ENCODE data around the gene RGS8.

Gene RGS8

DNA sequence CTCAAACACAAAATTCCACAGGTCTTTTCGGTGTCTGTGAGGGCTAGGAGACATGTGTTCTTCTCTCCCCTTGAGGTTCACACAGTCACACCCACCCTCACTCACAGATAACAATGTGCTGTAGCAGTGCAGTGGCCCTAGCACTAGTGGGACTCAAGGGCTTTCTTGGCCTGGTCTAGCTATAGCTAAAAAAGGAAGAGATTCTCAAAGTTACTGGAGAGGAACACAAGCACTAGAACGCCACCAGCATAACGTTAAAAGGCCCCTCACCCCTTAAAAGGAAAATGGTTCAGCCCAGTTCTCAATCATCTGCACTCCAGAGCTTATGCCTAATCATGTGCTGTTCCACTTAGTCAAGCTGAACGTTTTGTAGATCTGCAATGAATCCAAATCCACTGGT, 39.5 kb downstream of the RGS8 start:
- no peaks in the 10 kb centered on the region for H3K36me3 ChIP-seq (ENCODE audit: control insufficient read depth in 1 of 2, insufficient read depth in 2 of 2, low read length in 2 of 2)
- no peaks in the 10 kb centered on the region for H3K27me3 ChIP-seq (ENCODE audit: control insufficient read depth in 1 of 2, insufficient read depth in 2 of 2, low read length in 2 of 2)
- H3K9ac ChIP-seq (ENCODE audit: low read depth in 1 of 2, low read length in 2 of 2), result no peak overlapping the region
- H3K9me3 ChIP-seq (ENCODE audit: control insufficient read depth in 1 of 2, low read length in 2 of 2), result no peaks in the 10 kb centered on the region
- no peaks in the 10 kb centered on the region for H3K4me1 ChIP-seq (ENCODE audit: control insufficient read depth in 1 of 2, insufficient read depth in 2 of 2, low read length in 2 of 2)
- H3K27ac ChIP-seq (ENCODE audit: low read depth, low read length), result no peak overlapping the region
- no peak overlapping the region for H3K4me3 ChIP-seq (ENCODE audit: low read depth in 1 of 2, low read length in 2 of 2)

DNA sequence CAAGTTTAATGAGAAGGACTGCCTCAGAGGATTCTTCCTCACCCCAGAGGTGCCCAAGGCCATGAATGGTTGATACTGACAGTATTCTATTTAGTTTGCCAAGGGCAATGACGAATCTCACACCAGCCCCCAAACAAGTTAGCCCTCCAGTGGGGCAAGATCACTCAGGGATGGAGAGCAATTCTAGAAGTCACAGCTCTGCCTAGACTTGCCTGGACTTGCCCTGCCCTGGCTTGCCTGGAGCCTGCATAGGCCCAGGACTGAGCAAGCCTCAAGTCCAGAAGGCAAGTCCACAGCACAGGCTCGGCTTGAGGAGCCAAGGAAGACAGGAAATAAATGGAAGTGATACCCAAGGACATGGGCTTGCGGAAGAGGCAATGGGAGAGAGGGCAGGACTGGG, 40.7 kb downstream of the RGS8 start:
- Histone ChIP-seq H3K36me3 (ENCODE audit: control insufficient read depth in 1 of 2, insufficient read depth in 2 of 2, low read length in 2 of 2) (no peaks in the 10 kb centered on the region), H3K9ac (ENCODE audit: low read depth in 1 of 2, low read length in 2 of 2) (no peak overlapping the region), H3K4me3 (ENCODE audit: low read depth in 1 of 2, low read length in 2 of 2) (no peak overlapping the region), H3K27me3 (ENCODE audit: control insufficient read depth in 1 of 2, insufficient read depth in 2 of 2, low read length in 2 of 2) (no peaks in the 10 kb centered on the region), H3K9me3 (ENCODE audit: control insufficient read depth in 1 of 2, low read length in 2 of 2) (no peaks in the 10 kb centered on the region), H3K4me1 (ENCODE audit: control insufficient read depth in 1 of 2, insufficient read depth in 2 of 2, low read length in 2 of 2) (no peaks in the 10 kb centered on the region), H3K27ac (ENCODE audit: low read depth, low read length) (no peak overlapping the region)

DNA sequence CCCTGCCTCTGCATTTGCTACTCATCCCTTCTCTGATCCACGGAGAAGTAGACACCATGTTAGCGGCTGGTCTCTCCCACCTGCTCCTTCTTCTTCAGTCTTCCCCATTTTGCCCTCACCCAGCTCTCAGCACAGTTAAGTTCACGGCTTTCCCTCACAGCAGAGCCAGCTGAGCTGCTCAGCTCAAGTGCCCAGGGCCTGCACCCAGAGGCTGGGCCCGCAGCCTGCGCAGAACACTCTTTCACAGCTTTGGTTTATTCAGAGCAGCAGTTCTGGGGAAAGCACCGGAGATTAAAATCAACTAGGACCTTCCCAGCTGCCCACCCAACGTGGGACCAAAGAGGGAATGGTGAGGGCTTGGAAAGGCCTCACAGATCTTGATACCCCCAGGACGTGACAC, 41.9 kb downstream of the RGS8 start:
- H3K4me3 ChIP-seq (ENCODE audit: low read depth in 1 of 2, low read length in 2 of 2), result no peak overlapping the region
- no peak overlapping the region for H3K9ac ChIP-seq (ENCODE audit: low read depth in 1 of 2, low read length in 2 of 2)
- no peak overlapping the region for H3K27ac ChIP-seq (ENCODE audit: low read depth, low read length)
- no peaks in the 10 kb centered on the region for H3K9me3 ChIP-seq (ENCODE audit: control insufficient read depth in 1 of 2, low read length in 2 of 2)
- no peaks in the 10 kb centered on the region for H3K36me3 ChIP-seq (ENCODE audit: control insufficient read depth in 1 of 2, insufficient read depth in 2 of 2, low read length in 2 of 2)
- no peaks in the 10 kb centered on the region for H3K4me1 ChIP-seq (ENCODE audit: control insufficient read depth in 1 of 2, insufficient read depth in 2 of 2, low read length in 2 of 2)
- no peaks in the 10 kb centered on the region for H3K27me3 ChIP-seq (ENCODE audit: control insufficient read depth in 1 of 2, insufficient read depth in 2 of 2, low read length in 2 of 2)

DNA sequence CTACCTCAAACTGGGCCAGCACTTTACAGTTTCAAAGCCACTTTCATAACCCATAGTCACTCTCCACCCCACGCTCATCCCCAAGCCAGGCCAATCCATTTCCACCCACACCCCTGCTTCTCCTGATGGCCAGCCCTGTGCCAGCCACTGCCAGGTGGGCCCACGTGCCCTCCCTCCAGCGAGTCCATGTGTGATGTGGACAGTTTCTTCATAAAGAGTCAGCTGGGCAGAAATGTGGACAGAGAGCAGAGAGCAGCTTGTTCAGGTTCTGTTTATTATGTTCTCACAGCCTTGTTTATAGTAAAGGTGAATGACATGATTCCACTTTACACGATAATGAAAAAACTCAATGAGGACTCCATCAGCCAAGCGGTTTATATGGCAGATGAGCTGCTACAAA, 42.8 kb downstream of the RGS8 start:
- H3K27ac ChIP-seq (ENCODE audit: low read depth, low read length), result no peak overlapping the region
- no peaks in the 10 kb centered on the region for H3K36me3 ChIP-seq (ENCODE audit: control insufficient read depth in 1 of 2, insufficient read depth in 2 of 2, low read length in 2 of 2)
- H3K27me3 ChIP-seq (ENCODE audit: control insufficient read depth in 1 of 2, insufficient read depth in 2 of 2, low read length in 2 of 2), result no peaks in the 10 kb centered on the region
- no peak overlapping the region for H3K9ac ChIP-seq (ENCODE audit: low read depth in 1 of 2, low read length in 2 of 2)
- H3K4me3 ChIP-seq (ENCODE audit: low read depth in 1 of 2, low read length in 2 of 2), result no peak overlapping the region
- H3K4me1 ChIP-seq (ENCODE audit: control insufficient read depth in 1 of 2, insufficient read depth in 2 of 2, low read length in 2 of 2), result no peaks in the 10 kb centered on the region
- no peaks in the 10 kb centered on the region for H3K9me3 ChIP-seq (ENCODE audit: control insufficient read depth in 1 of 2, low read length in 2 of 2)

DNA sequence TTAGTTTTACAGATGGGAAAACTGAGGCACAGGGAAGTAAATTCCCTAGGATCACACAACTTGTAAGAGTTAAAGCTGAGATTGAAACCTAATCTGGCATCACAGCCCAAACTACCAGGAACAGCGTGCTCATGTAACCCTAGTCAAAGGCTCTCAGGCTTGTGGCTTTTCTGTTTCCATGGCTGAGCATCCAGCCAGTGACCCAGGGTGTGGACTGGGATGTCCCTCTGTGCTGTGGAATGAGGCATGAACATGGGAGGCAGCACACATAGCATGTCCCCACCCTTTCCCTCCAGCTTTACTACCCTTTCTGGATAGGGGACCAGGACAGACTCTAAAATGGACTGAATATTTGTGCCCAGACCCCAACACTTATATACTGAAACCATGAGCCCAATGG, 45.1 kb downstream of the RGS8 start:
- no peaks in the 10 kb centered on the region for H3K9me3 ChIP-seq (ENCODE audit: control insufficient read depth in 1 of 2, low read length in 2 of 2)
- H3K27me3 ChIP-seq (ENCODE audit: control insufficient read depth in 1 of 2, insufficient read depth in 2 of 2, low read length in 2 of 2), result no peaks in the 10 kb centered on the region
- H3K27ac ChIP-seq (ENCODE audit: low read depth, low read length), result no peak overlapping the region
- H3K9ac ChIP-seq (ENCODE audit: low read depth in 1 of 2, low read length in 2 of 2), result no peak overlapping the region
- no peaks in the 10 kb centered on the region for H3K4me1 ChIP-seq (ENCODE audit: control insufficient read depth in 1 of 2, insufficient read depth in 2 of 2, low read length in 2 of 2)
- no peak overlapping the region for H3K4me3 ChIP-seq (ENCODE audit: low read depth in 1 of 2, low read length in 2 of 2)
- H3K36me3 ChIP-seq (ENCODE audit: control insufficient read depth in 1 of 2, insufficient read depth in 2 of 2, low read length in 2 of 2), result no peaks in the 10 kb centered on the region

DNA sequence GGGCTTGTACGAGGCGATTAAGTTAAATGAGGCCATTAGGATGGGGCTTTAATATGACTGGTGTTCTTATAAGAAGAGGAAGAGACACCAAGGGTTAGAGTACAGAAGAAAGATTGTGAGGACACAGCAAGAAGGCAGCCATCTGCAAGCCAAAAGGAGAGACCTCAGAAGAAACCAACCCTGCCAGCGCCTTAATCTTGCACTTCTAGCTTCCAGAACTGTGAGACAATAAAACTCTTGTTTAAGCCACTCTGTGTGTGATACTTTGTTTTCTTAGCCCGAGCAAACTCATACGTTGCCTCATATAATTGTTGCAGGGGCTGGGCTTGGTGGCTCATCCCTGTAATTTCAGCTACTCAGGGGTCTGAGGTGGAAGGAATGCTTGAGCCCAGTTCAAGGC, 46.6 kb downstream of the RGS8 start:
- H3K27me3 ChIP-seq (ENCODE audit: control insufficient read depth in 1 of 2, insufficient read depth in 2 of 2, low read length in 2 of 2), result no peaks in the 10 kb centered on the region
- H3K27ac ChIP-seq (ENCODE audit: low read depth, low read length), result no peak overlapping the region
- H3K4me1 ChIP-seq (ENCODE audit: control insufficient read depth in 1 of 2, insufficient read depth in 2 of 2, low read length in 2 of 2), result peaks cover 0 to 5% of the 10 kb centered on the region in 2 donors
- no peak overlapping the region for H3K4me3 ChIP-seq (ENCODE audit: low read depth in 1 of 2, low read length in 2 of 2)
- no peaks in the 10 kb centered on the region for H3K9me3 ChIP-seq (ENCODE audit: control insufficient read depth in 1 of 2, low read length in 2 of 2)
- no peak overlapping the region for H3K9ac ChIP-seq (ENCODE audit: low read depth in 1 of 2, low read length in 2 of 2)
- no peaks in the 10 kb centered on the region for H3K36me3 ChIP-seq (ENCODE audit: control insufficient read depth in 1 of 2, insufficient read depth in 2 of 2, low read length in 2 of 2)

DNA sequence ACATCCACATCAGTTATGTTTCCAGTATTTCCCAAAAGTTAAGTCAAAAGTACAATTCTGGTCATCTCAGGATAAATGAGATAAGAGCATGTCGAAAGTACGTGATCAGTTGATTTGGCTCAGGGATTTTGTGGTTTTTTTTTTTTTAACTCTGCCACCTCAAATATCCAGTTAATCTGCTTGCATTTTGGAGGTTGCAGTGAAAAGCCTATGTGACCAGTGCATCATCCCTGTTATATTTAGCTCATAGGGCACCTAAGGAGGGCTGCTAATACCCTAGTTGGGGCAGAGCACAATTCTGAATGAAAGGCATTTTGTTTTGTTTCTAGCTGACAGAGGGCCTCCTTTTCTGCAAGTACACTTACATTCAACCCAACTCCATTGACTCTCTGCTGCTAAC, 48.5 kb downstream of the RGS8 start:
- H3K27ac ChIP-seq (ENCODE audit: low read depth, low read length), result no peak overlapping the region
- H3K4me3 ChIP-seq (ENCODE audit: low read depth in 1 of 2, low read length in 2 of 2), result no peak overlapping the region
- no peaks in the 10 kb centered on the region for H3K36me3 ChIP-seq (ENCODE audit: control insufficient read depth in 1 of 2, insufficient read depth in 2 of 2, low read length in 2 of 2)
- H3K9ac ChIP-seq (ENCODE audit: low read depth in 1 of 2, low read length in 2 of 2), result no peak overlapping the region
- no peaks in the 10 kb centered on the region for H3K27me3 ChIP-seq (ENCODE audit: control insufficient read depth in 1 of 2, insufficient read depth in 2 of 2, low read length in 2 of 2)
- peaks cover 0 to 11% of the 10 kb centered on the region in 2 donors for H3K4me1 ChIP-seq (ENCODE audit: control insufficient read depth in 1 of 2, insufficient read depth in 2 of 2, low read length in 2 of 2)
- no peaks in the 10 kb centered on the region for H3K9me3 ChIP-seq (ENCODE audit: control insufficient read depth in 1 of 2, low read length in 2 of 2)
